T-helper 2 cell treated with Interferon-gamma antibody and Interleukin-4, amounts not matched to agents 100 ng/mL and 5 ng/mL, for 36 hours (primary cell): ENCODE data around the gene TRABD2A. TPM values are rescaled to one million over a fixed set of nuclear protein-coding genes. Genes with fewer than 3 reads are reported as not detected.

Experiments used
- intact Hi-C: fragments of 100-400 bp; cut with micrococcal nuclease; formaldehyde crosslinking; loops from one replicate; pipeline ENCODE4 v1.15.1; 2023
- total RNA-seq: library from RNA; stranded (reverse); gene quantifications from 2 replicates; pipeline ENCODE4 v1.2.3, GENCODE V29; 2022

Gene TRABD2A
- total RNA-seq, 1 donor from 2014 or later = 64.9 TPM

GRCh38 chr2:84857566-84857965 is 23.3 kb downstream of the TRABD2A start:
- intact Hi-C loops = loop anchor here (1.0 to 2.0 kb wide), 2 partner anchors 8 to 75 kb away; no protein-coding TSS in a partner anchor

- intact Hi-C loops = loop anchor here (1.0 to 2.0 kb wide), 2 partner anchors 7 to 74 kb away; no protein-coding TSS in a partner anchor
Measured at GRCh38 chr2:84856787-84857186, 24.1 kb downstream of the TRABD2A start.

GRCh38 chr2:84855731-84856130 is 25.2 kb downstream of the TRABD2A start:
- intact Hi-C loops = loop anchor here (2.0 kb wide), 1 partner anchor 73 kb away; no protein-coding TSS in a partner anchor

- intact Hi-C loops = no loop called here
Measured at GRCh38 chr2:84854850-84855249, 26.0 kb downstream of the TRABD2A start.

- intact Hi-C loops = no loop called here
Measured at GRCh38 chr2:84851876-84852275, 29.0 kb downstream of the TRABD2A start.

GRCh38 chr2:84850471-84850870 is 30.4 kb downstream of the TRABD2A start:
- intact Hi-C loops = no loop called here

- intact Hi-C loops = loop anchor here (1.0 to 5.0 kb wide), 2 partner anchors 8 to 107 kb away; no protein-coding TSS in a partner anchor
Measured at GRCh38 chr2:84849271-84849952, 31.5 kb downstream of the TRABD2A start.

- intact Hi-C loops = loop anchor here (2.0 to 5.0 kb wide), 2 partner anchors 59 to 105 kb away; no protein-coding TSS in a partner anchor
Measured at GRCh38 chr2:84847326-84848050, 33.4 kb downstream of the TRABD2A start.

- intact Hi-C loops = loop anchor here (1.0 to 5.0 kb wide), 5 partner anchors 36 to 104 kb away; no protein-coding TSS in a partner anchor
Measured at GRCh38 chr2:84846741-84847142, 34.1 kb downstream of the TRABD2A start.

GRCh38 chr2:84846041-84846663 is 34.7 kb downstream of the TRABD2A start:
- intact Hi-C loops = loop anchor here (1.0 to 5.0 kb wide), 5 partner anchors 36 to 104 kb away; no protein-coding TSS in a partner anchor

GRCh38 chr2:84844141-84844540 is 36.7 kb downstream of the TRABD2A start:
- intact Hi-C loops = no loop called here

GRCh38 chr2:84841577-84841976 is 39.3 kb downstream of the TRABD2A start:
- intact Hi-C loops = no loop called here

GRCh38 chr2:84840306-84840705 is 40.6 kb downstream of the TRABD2A start:
- intact Hi-C loops = no loop called here

GRCh38 chr2:84839851-84840250 is 41.0 kb downstream of the TRABD2A start:
- intact Hi-C loops = no loop called here

- intact Hi-C loops = no loop called here
Measured at GRCh38 chr2:84838434-84839145, 42.3 kb downstream of the TRABD2A start.

- intact Hi-C loops = no loop called here
Measured at GRCh38 chr2:84836215-84836614, 44.7 kb downstream of the TRABD2A start.

- intact Hi-C loops = loop anchor here (5.0 kb wide), 1 partner anchor 44 kb away; no protein-coding TSS in a partner anchor
Measured at GRCh38 chr2:84833481-84834150, 47.3 kb downstream of the TRABD2A start.

- intact Hi-C loops = loop anchor here (5.0 kb wide), 1 partner anchor 44 kb away; no protein-coding TSS in a partner anchor
Measured at GRCh38 chr2:84832772-84833461, 48.0 kb downstream of the TRABD2A start.

- intact Hi-C loops = loop anchor here (5.0 kb wide), 1 partner anchor 46 kb away; no protein-coding TSS in a partner anchor
Measured at GRCh38 chr2:84830758-84831500, 50.0 kb downstream of the TRABD2A start.
